Measurements from ENCODE around the gene FOXD3.
"Not testable (repeated sequence)": the region's sequence is repeated elsewhere in the genome, so short reads cannot be mapped to it uniquely, and the experiment has no call there.

Gene FOXD3

GRCh38 chr1:63327417-63328054, 5.2 kb downstream of the FOXD3 start:
- Mint-ChIP-seq H3K36me3 (peaks cover 20% of the 10 kb centered on the region), H3K9me3 (peaks cover 5% of the 10 kb centered on the region), H3K4me1 (peaks cover 26% of the 10 kb centered on the region), H3K27ac (peak overlapping the region; percentile 29), H3K4me3 (no peak overlapping the region)
- peak; percentile 60 for ATAC-seq
- peak in 1 of 2 donors; percentile 78 for DNase-seq (ENCODE audit: low spot score in 2 of 2)

GRCh38 chr1:63328122-63328521, 5.8 kb downstream of the FOXD3 start:
- no peak for DNase-seq (ENCODE audit: low spot score in 2 of 2)
- ATAC-seq, result no peak
- Mint-ChIP-seq H3K4me3 (no peak overlapping the region), H3K4me1 (peaks cover 26% of the 10 kb centered on the region), H3K9me3 (peaks cover 5% of the 10 kb centered on the region), H3K27ac (no peak overlapping the region), H3K36me3 (peaks cover 20% of the 10 kb centered on the region)

GRCh38 chr1:63328781-63329180, 6.4 kb downstream of the FOXD3 start:
- H3K27ac Mint-ChIP-seq, result no peak overlapping the region
- H3K36me3 Mint-ChIP-seq, result peaks cover 14% of the 10 kb centered on the region
- H3K4me1 Mint-ChIP-seq, result peaks cover 26% of the 10 kb centered on the region
- H3K9me3 Mint-ChIP-seq, result peaks cover 5% of the 10 kb centered on the region
- H3K4me3 Mint-ChIP-seq, result no peak overlapping the region
- ATAC-seq (no peak), DNase-seq (ENCODE audit: low spot score in 2 of 2) (no peak)

- Mint-ChIP-seq H3K27ac (no peak overlapping the region), H3K9me3 (peaks cover 5% of the 10 kb centered on the region), H3K36me3 (peaks cover 14% of the 10 kb centered on the region), H3K4me3 (peak overlapping the region; percentile 8), H3K4me1 (peaks cover 20% of the 10 kb centered on the region)
- ATAC-seq (no peak), DNase-seq (ENCODE audit: low spot score in 2 of 2) (no peak)
These were observed 7.4 kb downstream of the FOXD3 start for GRCh38 chr1:63329621-63330330.

GRCh38 chr1:63330331-63330916, 8.1 kb downstream of the FOXD3 start:
- Mint-ChIP-seq H3K4me3 (no peak overlapping the region), H3K9me3 (peaks cover 5% of the 10 kb centered on the region), H3K36me3 (peaks cover 14% of the 10 kb centered on the region), H3K4me1 (peaks cover 20% of the 10 kb centered on the region), H3K27ac (no peak overlapping the region)
- ATAC-seq (no peak), DNase-seq (ENCODE audit: low spot score in 2 of 2) (no peak)

- DNase-seq (ENCODE audit: low spot score in 2 of 2) (no peak), ATAC-seq (no peak)
- no peak overlapping the region for H3K4me3 Mint-ChIP-seq
- no peak overlapping the region for H3K27ac Mint-ChIP-seq
- no peaks in the 10 kb centered on the region for H3K4me1 Mint-ChIP-seq
- no peaks in the 10 kb centered on the region for H3K9me3 Mint-ChIP-seq
- no peaks in the 10 kb centered on the region for H3K36me3 Mint-ChIP-seq
These were observed 20.0 kb downstream of the FOXD3 start for GRCh38 chr1:63342402-63342801.

- Mint-ChIP-seq H3K4me3 (no peak overlapping the region), H3K4me1 (no peaks in the 10 kb centered on the region), H3K36me3 (no peaks in the 10 kb centered on the region), H3K9me3 (no peaks in the 10 kb centered on the region), H3K27ac (no peak overlapping the region)
- ATAC-seq, result no peak
- DNase-seq (ENCODE audit: low spot score in 2 of 2), result no peak
These were observed 21.6 kb downstream of the FOXD3 start for GRCh38 chr1:63343922-63344321.

- H3K4me1 Mint-ChIP-seq, result no peaks in the 10 kb centered on the region
- DNase-seq (ENCODE audit: low spot score in 2 of 2), result no peak
- H3K27ac Mint-ChIP-seq, result no peak overlapping the region
- H3K4me3 Mint-ChIP-seq, result no peak overlapping the region
- ATAC-seq, result no peak
- no peaks in the 10 kb centered on the region for H3K36me3 Mint-ChIP-seq
- no peaks in the 10 kb centered on the region for H3K9me3 Mint-ChIP-seq
These were observed 28.0 kb downstream of the FOXD3 start for GRCh38 chr1:63350320-63350719.

GRCh38 chr1:63352736-63353135, 30.4 kb downstream of the FOXD3 start:
- Mint-ChIP-seq H3K4me1 (no peaks in the 10 kb centered on the region), H3K4me3 (no peak overlapping the region), H3K9me3 (no peaks in the 10 kb centered on the region), H3K36me3 (no peaks in the 10 kb centered on the region), H3K27ac (no peak overlapping the region)
- ATAC-seq (no peak), DNase-seq (ENCODE audit: low spot score in 2 of 2) (no peak)

GRCh38 chr1:63356234-63356633, 33.9 kb downstream of the FOXD3 start:
- H3K27ac Mint-ChIP-seq; ATAC-seq; H3K36me3 Mint-ChIP-seq; H3K4me1 Mint-ChIP-seq; H3K4me3 Mint-ChIP-seq; H3K9me3 Mint-ChIP-seq; DNase-seq (ENCODE audit: low spot score in 2 of 2): not testable (repeated sequence)

- Mint-ChIP-seq H3K4me1 (no peaks in the 10 kb centered on the region), H3K4me3 (no peak overlapping the region), H3K36me3 (no peaks in the 10 kb centered on the region), H3K27ac (no peak overlapping the region), H3K9me3 (no peaks in the 10 kb centered on the region)
- ATAC-seq (no peak), DNase-seq (ENCODE audit: low spot score in 2 of 2) (no peak)
These were observed 37.2 kb downstream of the FOXD3 start for GRCh38 chr1:63359561-63359960.

GRCh38 chr1:63362073-63362472, 39.7 kb downstream of the FOXD3 start:
- peaks cover 6% of the 10 kb centered on the region for H3K36me3 Mint-ChIP-seq
- no peak overlapping the region for H3K27ac Mint-ChIP-seq
- ATAC-seq, result no peak
- H3K4me3 Mint-ChIP-seq, result no peak overlapping the region
- no peaks in the 10 kb centered on the region for H3K9me3 Mint-ChIP-seq
- no peak for DNase-seq (ENCODE audit: low spot score in 2 of 2)
- H3K4me1 Mint-ChIP-seq, result peaks cover 6% of the 10 kb centered on the region

- Mint-ChIP-seq H3K27ac (no peak overlapping the region), H3K36me3 (peaks cover 6% of the 10 kb centered on the region), H3K9me3 (no peaks in the 10 kb centered on the region), H3K4me1 (peaks cover 8% of the 10 kb centered on the region), H3K4me3 (no peak overlapping the region)
- DNase-seq (ENCODE audit: low spot score in 2 of 2) (no peak), ATAC-seq (no peak)
These were observed 40.2 kb downstream of the FOXD3 start for GRCh38 chr1:63362578-63362977.

GRCh38 chr1:63363014-63363413, 40.6 kb downstream of the FOXD3 start:
- H3K36me3 Mint-ChIP-seq, result peaks cover 6% of the 10 kb centered on the region
- DNase-seq (ENCODE audit: low spot score in 2 of 2) (no peak), ATAC-seq (no peak)
- H3K27ac Mint-ChIP-seq, result no peak overlapping the region
- H3K4me1 Mint-ChIP-seq, result peaks cover 12% of the 10 kb centered on the region
- H3K4me3 Mint-ChIP-seq, result no peak overlapping the region
- H3K9me3 Mint-ChIP-seq, result no peaks in the 10 kb centered on the region

- no peak for DNase-seq (ENCODE audit: low spot score in 2 of 2)
- peaks cover 19% of the 10 kb centered on the region for H3K4me1 Mint-ChIP-seq
These were observed 44.5 kb downstream of the FOXD3 start for GRCh38 chr1:63366908-63367214.

More at GRCh38 chr1:63366908-63367214, 44.5 kb downstream of the FOXD3 start:
- H3K4me3 Mint-ChIP-seq, result peak overlapping the region; percentile 93
- peaks cover 19% of the 10 kb centered on the region for H3K36me3 Mint-ChIP-seq
- ATAC-seq, result no peak
- peak overlapping the region; percentile 93 for H3K27ac Mint-ChIP-seq
- H3K9me3 Mint-ChIP-seq, result no peaks in the 10 kb centered on the region
